GM18498 (cell line): ENCODE measurements around the gene HERPUD2.

Source experiments
- ATAC-seq: cut with Tn5 transposase; IDR thresholded peaks from one replicate; pipeline ENCODE4 v1.9.1; 2021; ENCODE audit warnings: mild to moderate bottlenecking, moderate library complexity; ENCODE audit not compliant: unreplicated experiment

HERPUD2 gene

GRCh38 chr7:35694784-35695472, at the start of gene HERPUD2:
TSS of gene HERPUD2 (minus strand) at chr7:35695135. CDS start at chr7:35694330, 805 bp downstream.
- ATAC-seq, result peak; percentile 85

GRCh38 chr7:35738889-35739288, 44.0 kb upstream of the HERPUD2 start:
- ATAC-seq, result no peak

- no peak for ATAC-seq
Measured at GRCh38 chr7:35736725-35737124, 41.8 kb upstream of the HERPUD2 start.

GRCh38 chr7:35735396-35735795, 40.5 kb upstream of the HERPUD2 start:
- ATAC-seq, result no peak

DNA sequence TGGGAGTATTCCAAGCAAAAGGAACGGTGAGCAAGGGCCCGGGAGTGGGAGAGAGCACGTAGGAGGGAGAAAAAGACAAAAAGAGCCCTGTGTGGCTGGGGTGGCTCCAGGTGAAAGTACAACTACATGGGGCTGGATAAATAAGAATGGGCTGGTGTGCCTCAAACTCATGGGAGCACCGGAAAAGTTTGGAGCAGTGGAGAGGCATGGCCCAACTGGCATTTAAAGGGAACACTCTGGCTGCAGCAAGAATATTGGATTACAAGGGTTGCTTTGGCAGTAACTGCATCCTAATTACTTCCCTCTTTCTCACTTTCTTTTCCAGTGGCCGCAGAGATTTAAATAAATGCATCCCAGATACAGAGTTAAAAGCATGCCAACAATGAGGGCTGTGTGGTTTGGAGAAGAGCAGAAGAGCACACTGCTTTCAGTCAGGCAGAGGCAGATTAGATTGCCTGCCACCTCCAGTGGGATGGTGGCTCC, 39.1 kb upstream of the HERPUD2 start:
- no peak for ATAC-seq

DNA sequence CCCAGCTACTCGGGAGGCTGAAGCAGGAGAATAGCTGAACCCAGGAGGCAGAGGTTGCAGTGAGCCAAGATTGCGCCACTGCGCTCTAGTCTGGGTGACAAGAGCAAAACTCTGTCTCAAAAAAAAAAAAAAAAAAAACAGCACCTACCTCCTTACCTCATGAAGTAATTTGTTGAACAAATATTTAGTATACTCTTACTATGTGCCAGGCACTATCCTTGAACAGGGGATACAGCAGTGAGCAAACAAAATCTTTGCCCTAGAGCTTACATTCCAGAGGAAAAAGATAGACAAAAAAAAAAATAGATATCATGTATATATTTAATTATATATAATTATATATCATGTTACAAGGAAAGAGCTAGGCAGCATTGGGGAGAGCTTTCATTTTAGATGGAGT, 36.4 kb upstream of the HERPUD2 start:
- no peak for ATAC-seq

DNA sequence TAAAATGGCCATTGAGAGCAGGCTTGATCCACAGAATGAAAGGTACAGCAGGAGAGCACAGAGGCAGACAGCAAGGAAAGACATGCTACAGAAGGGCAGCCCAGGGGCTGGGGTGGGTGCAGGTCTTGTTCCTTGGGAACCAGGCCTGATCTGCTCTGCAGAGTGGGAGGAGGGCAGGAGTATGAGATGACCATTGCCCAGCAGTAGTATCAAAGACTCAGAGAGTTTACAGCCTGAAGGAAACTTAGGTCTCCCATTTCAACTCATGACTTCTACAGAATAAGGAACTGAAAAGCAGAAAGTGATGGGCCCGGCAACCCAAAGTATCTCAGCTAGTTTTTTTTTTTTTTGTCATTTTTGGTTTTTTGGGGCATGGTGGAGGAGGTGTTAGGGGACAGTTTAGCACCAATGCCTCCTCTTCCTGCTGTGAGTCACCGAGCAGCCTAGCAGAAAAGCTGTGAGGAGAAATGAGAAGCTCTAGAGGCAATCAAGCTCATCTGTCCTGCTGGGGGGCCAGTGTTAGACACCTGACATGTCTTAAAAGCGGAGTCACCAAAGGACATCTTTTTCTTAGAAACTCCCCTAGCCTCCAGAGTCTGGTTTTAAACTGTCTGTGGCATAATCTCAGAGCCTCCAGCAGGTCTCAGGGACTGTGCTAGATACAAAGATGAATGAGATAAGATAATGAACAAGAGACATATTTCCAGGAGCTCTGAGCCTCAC, 34.3 kb upstream of the HERPUD2 start:
- peak; percentile 58 for ATAC-seq

GRCh38 chr7:35728412-35729060, 33.6 kb upstream of the HERPUD2 start:
- no peak for ATAC-seq

DNA sequence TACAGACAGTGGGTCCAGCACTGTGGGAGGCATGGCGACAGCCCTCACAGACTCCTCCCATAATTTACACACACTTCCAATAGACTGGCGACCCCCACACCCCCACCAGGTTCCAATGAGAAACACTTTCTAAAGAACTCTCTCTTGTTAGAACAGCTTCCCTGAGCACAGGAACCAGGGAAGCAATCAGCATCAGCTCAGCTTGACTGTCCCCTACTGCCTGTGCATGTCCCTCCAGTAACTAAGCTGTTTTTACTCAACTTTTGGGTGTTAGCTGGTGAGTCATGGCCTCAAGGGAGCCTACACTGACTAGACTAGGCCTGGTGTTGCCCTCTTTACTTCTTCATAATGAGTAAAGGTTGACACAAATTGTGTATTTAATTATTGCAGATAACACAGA, 32.6 kb upstream of the HERPUD2 start:
- no peak for ATAC-seq

- no peak for ATAC-seq
Measured at GRCh38 chr7:35726654-35727053, 31.7 kb upstream of the HERPUD2 start.

GRCh38 chr7:35725280-35725680, 30.3 kb upstream of the HERPUD2 start:
- peak; percentile 48 for ATAC-seq

- ATAC-seq, result no peak
Measured at GRCh38 chr7:35723011-35723410, 28.1 kb upstream of the HERPUD2 start.

DNA sequence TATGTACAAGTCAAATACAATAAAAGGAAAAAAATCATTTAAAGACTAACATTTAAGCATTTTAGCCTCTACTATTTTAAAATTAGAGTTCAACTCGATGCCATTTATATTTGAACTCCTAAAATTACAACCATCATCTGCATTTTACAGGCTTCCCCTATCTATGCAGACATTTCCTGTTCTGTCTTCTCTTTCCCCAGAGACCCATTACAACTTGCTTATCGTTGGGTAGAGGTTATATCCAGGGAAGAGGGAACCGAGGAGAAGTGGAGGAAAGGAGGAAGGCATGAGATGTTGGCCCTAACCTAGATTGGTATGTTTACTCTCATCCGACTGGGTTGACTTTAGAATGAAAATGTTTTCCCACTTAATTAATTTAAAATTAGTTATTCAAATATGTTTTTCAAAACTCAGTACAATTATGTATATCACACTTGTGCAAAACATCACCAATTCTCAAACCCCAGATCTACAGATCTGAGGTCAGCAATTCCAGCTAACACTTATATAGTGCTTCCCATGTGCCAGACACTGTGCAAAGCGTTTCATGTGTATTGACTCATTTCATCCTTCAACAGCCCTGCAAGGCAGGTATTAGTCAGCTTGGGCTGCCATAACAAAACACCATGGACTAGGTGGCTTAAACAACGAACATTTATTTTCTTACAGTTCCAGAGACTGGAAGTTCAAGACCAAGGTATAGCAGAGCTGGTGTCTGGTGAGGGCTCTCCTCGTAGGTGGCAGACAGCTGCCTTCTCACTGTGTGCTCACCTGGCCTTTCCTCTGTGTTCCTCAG, 27.3 kb upstream of the HERPUD2 start:
- no peak for ATAC-seq

GRCh38 chr7:35721288-35721687, 26.4 kb upstream of the HERPUD2 start:
- no peak for ATAC-seq

- no peak for ATAC-seq
Measured at GRCh38 chr7:35720849-35721248, 25.9 kb upstream of the HERPUD2 start.

DNA sequence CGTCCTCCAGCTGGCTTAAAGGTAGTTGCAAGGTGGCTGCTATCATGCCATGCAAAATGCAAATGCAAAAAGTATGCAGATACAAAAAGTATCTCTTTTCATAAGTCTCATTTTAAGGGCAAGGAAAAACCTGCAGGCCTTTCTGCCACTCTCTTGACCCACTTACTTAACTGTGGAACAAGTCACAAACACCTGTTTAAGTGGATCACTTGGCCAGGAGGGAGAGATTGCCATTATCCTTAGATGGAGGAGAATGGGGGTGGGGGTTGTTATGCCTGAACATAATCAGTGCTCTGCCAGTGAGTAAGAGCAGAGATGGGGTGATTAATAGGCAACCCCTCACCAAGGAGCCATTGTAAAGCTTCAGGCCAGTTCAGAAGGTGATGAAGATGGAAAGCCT, 25.1 kb upstream of the HERPUD2 start:
- ATAC-seq, result no peak

GRCh38 chr7:35718047-35718446, 23.1 kb upstream of the HERPUD2 start:
- no peak for ATAC-seq

GRCh38 chr7:35717516-35717915, 22.6 kb upstream of the HERPUD2 start:
- no peak for ATAC-seq

DNA sequence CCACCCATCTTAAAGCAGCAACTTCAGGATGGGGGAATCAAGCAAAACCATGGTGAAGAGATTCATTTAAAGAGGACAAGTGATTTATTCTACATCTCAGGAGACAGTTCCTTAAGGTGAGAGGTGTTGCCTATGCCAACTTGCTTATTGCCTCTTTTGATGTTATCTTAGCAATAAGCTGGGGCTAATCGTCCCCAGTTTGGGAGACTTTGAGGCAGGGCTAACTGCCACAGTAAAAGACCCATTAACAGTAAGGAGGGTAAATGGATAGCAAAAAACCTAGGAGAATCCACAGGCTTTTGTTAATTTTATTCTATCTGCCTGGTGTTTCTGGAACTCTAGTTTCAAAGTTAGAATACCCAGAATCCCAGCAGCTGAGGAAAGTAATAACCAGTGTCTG, 22.1 kb upstream of the HERPUD2 start:
- no peak for ATAC-seq

DNA sequence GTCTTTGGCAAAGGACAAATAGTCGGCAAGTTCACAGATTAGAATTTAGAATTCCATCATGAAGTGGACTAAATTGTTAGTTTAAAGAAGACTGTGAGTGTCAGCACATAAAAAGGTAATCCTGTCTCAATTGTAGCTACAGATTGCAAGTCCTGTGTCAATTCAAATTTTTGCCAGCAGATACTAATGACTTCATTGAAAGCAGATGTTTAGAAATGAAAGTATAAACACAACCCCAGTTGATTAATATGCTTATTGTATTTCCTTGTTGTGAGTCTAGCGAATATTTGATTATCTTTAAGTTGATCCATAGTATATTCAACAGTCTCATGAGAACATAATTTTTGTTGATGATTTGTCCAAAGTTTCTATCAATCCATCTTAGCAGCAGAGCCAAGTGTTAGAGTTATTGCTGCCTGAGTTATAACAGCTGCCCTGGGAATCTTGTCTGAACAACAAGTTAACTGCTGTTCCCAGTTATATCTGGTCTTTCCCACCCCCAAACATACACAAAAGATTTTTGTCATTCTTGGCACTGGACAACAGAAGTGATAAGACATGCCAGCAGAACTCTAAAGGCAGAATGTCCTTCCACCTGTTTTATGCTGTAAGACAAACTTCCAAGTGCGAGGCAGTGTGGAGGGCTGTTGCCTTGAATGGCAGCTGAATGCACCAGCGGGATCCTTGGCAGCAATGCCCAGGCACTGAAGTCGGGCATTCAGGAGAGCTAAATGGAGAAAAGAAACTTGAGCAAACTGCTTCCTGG, 21.3 kb upstream of the HERPUD2 start:
- ATAC-seq, result no peak
